C4-2B (cell line): ENCODE results near the gene LARGE1.

ENCODE experiments used
- CTCF ChIP-seq: fragments of 450-650 bp; conservative IDR thresholded peaks from 2 replicates; pipeline ENCODE4 v1.5.1; 2017; ENCODE audit warnings: mild to moderate bottlenecking
- ZFX ChIP-seq: fragments of 450-650 bp; IDR thresholded peaks from 2 replicates; pipeline ENCODE4 v1.6.1; 2017

GRCh38 chr22:33563220-33563964 is 356.9 kb downstream of the LARGE1 start:
- TF ChIP-seq CTCF (no peak), ZFX (no peak)
